Caco-2 (cell line): ENCODE results near the gene GLCCI1. TPM values are rescaled to one million over a fixed set of nuclear protein-coding genes. Genes with fewer than 3 reads are reported as not detected.
A peak's percentile ranks its signal among the peaks of the same experiment; 100 is the strongest.

Experiments used
- BruUV-seq: library from RNA; stranded (reverse); fragments of 400-500 nt; replicated peaks from 2 replicates; lab custom pipeline; 2021; lab: Mats Ljungman, UMichigan
- CTCF ChIA-PET: fragments of 300-600 bp; sonication (Branson Sonifier 250); formaldehyde crosslinking; loops from one replicate; lab custom pipeline; 2022; ENCODE audit warnings: antibody characterized with exemption; lab: Charles Lee
- POLR2A ChIA-PET: fragments of 300-600 bp; sonication (Branson Sonifier 250); formaldehyde crosslinking; loops from one replicate; lab custom pipeline; 2022; ENCODE audit warnings: antibody characterized with exemption; lab: Charles Lee
- DNase-seq, 2 experiments: peaks; one replicate each; pipeline versions ENCODE4 v3.0.0 to v3.0.0-alpha.2; 2020 to 2022
- H3K27me3 ChIP-seq: replicated peaks from 2 replicates; pipeline ENCODE4 v1.6.0; 2011; ENCODE audit warnings: low read length; ENCODE audit not compliant: control insufficient read depth, insufficient read depth
- H3K36me3 ChIP-seq: 2 replicates; pipeline ENCODE4 v1.5.1; 2011; ENCODE audit warnings: low read length; ENCODE audit not compliant: control insufficient read depth, insufficient read depth
- H3K4me1 ChIP-seq: fragments of 250-450 bp; sonication (Bioruptor Pico); 2 replicates; pipeline ENCODE4 v1.5.1; 2020; ENCODE audit warnings: mild to moderate bottlenecking
- H3K4me3 ChIP-seq: 2 replicates; pipeline ENCODE4 v1.5.1; 2011; ENCODE audit warnings: low read depth, mild to moderate bottlenecking, control low read depth, low read length
- H3K9me3 ChIP-seq: fragments of 250-450 bp; sonication (Bioruptor Pico); 2 replicates; pipeline ENCODE4 v1.5.1; 2020; ENCODE audit warnings: mild to moderate bottlenecking, moderate library complexity
- H3K27ac Mint-ChIP-seq: one replicate; pipeline ENCODE4 v1.8.0; 2022; ENCODE audit warnings: mixed read lengths; ENCODE audit not compliant: unreplicated experiment
- H3K27me3 Mint-ChIP-seq: one replicate; pipeline ENCODE4 v1.8.0; 2022; ENCODE audit warnings: mixed read lengths; ENCODE audit not compliant: insufficient read depth, unreplicated experiment
- H3K36me3 Mint-ChIP-seq: one replicate; pipeline ENCODE4 v1.8.0; 2022; ENCODE audit warnings: mild to moderate bottlenecking, mixed read lengths; ENCODE audit not compliant: insufficient read depth, unreplicated experiment
- H3K4me1 Mint-ChIP-seq: one replicate; pipeline ENCODE4 v1.8.0; 2022; ENCODE audit warnings: low read depth, mixed read lengths; ENCODE audit not compliant: unreplicated experiment
- H3K4me3 Mint-ChIP-seq: one replicate; pipeline ENCODE4 v1.8.0; 2022; ENCODE audit warnings: mild to moderate bottlenecking, moderate library complexity, mixed read lengths; ENCODE audit not compliant: unreplicated experiment
- H3K9me3 Mint-ChIP-seq: one replicate; pipeline ENCODE4 v1.8.0; 2022; ENCODE audit warnings: mixed read lengths; ENCODE audit not compliant: unreplicated experiment
- intact Hi-C: fragments of 100-400 bp; cut with micrococcal nuclease; formaldehyde crosslinking; loops from one replicate; pipeline ENCODE4 v1.10.0; 2022; ENCODE audit not compliant: unreplicated experiment
- total RNA-seq: library from RNA; stranded (reverse); gene quantifications from 2 replicates; pipeline ENCODE4 v1.2.3, GENCODE V29; 2022
- TF ChIP-seq, protein P1 (sequence below), 2 experiments: fragments of 200-600 bp in 1 of 2; IDR thresholded peaks; 1 replicate in 1 of 2; 2 replicates in 1 of 2; pipeline versions ENCODE4 v1.5.1 to v1.8.0; 2011 to 2022; ENCODE audit warnings: antibody characterized with exemption in 1 of 2, control low read depth in 1 of 2, inconsistent platforms in 1 of 2, low read depth in 1 of 2, low read length in 1 of 2, mild to moderate bottlenecking in 1 of 2, moderate library complexity in 1 of 2; ENCODE audit not compliant: insufficient read depth in 1 of 2, severe bottlenecking in 1 of 2, unreplicated experiment in 1 of 2

GLCCI1 gene
- total RNA-seq, 1 experiment from 2014 or later, result 18.8 TPM

DNA sequence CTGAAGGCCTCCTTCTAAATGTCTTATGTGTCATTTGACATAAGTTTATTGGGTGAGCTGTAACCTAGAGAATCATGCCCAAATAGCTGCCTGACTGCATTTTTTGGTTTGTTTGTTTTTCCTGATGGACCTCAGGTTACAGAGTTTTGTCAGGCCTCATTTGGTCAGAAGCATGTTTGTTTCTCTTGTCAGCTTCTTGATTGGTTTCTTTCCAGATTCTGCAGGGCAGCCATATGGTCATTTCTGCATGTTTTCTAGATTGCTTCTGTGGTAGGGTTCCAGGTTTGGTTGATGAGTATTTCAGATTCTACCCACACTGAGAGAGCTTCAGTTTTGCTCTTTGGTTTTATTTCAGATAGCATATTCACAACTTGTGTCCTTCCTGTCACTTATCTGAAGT is 28.0 kb downstream of the GLCCI1 start:
- no TSS peak for BruUV-seq
- H3K4me3 ChIP-seq, result no peak overlapping the region
- ChIA-PET CTCF (interaction anchor here (0.7 kb wide), 1 partner anchor 28 kb away, joined by 3 read pairs; the partner anchor contains the start of gene GLCCI1), POLR2A (no interaction called here)
- peak; percentile 66 to 77 for DNase-seq
- no peaks in the 10 kb centered on the region for H3K27me3 ChIP-seq
- H3K36me3 ChIP-seq, result no peaks in the 10 kb centered on the region
- intact Hi-C loops, result loop anchor here (5.0 to 10.0 kb wide), 2 partner anchors 296 to 432 kb away; partner anchors contain the start of gene MIOS
- Mint-ChIP-seq H3K4me3 (peak overlapping the region; percentile 26), H3K27ac (peak overlapping the region; percentile 84), H3K36me3 (no peaks in the 10 kb centered on the region), H3K9me3 (peaks cover 21% of the 10 kb centered on the region), H3K27me3 (no peaks in the 10 kb centered on the region), H3K4me1 (peaks cover 10% of the 10 kb centered on the region)
- H3K9me3 ChIP-seq, result peaks cover 15% of the 10 kb centered on the region
- TF ChIP-seq, protein P1, sequence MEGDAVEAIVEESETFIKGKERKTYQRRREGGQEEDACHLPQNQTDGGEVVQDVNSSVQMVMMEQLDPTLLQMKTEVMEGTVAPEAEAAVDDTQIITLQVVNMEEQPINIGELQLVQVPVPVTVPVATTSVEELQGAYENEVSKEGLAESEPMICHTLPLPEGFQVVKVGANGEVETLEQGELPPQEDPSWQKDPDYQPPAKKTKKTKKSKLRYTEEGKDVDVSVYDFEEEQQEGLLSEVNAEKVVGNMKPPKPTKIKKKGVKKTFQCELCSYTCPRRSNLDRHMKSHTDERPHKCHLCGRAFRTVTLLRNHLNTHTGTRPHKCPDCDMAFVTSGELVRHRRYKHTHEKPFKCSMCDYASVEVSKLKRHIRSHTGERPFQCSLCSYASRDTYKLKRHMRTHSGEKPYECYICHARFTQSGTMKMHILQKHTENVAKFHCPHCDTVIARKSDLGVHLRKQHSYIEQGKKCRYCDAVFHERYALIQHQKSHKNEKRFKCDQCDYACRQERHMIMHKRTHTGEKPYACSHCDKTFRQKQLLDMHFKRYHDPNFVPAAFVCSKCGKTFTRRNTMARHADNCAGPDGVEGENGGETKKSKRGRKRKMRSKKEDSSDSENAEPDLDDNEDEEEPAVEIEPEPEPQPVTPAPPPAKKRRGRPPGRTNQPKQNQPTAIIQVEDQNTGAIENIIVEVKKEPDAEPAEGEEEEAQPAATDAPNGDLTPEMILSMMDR (IDR thresholded peaks at IDR 0.05; ENCODE audit: insufficient read depth in 1 of 2, low read depth in 1 of 2, low read length in 1 of 2, severe bottlenecking in 1 of 2, unreplicated experiment in 1 of 2), result no peak
- peaks cover 18% of the 10 kb centered on the region for H3K4me1 ChIP-seq

DNA sequence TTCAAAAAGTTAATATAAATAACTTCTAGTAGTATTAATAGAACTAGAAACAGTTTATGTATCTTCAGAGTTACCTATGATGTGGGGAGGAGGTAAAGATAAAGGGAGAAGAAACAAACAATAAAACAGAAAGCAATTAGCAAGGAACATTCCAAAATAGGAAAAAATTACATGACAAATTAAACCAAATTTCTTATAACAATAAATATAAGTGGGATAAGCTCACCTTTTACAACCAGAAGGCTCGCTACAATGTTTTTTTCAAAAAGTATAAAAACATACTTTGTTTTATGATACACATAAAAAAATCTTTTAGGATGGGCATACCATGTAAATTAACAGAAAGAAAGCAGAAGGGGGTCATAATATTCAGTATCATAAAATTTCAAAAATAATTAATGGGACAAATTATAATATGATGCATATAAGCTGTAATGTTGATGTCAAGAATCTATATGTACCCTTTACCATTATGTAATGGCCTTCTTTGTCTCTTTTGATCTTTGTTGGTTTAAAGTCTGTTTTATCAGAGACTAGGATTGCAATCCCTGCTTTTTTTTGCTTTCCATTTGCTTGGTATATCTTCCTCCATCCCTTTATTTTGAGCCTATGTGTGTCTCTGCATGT is 31.8 kb downstream of the GLCCI1 start:
- Histone ChIP-seq H3K9me3 (0 out of 2 replicates have a peak, but pooled peaks cover 3% of the 10 kb centered on the region), H3K4me3 (no peak overlapping the region), H3K36me3 (no peaks in the 10 kb centered on the region), H3K27me3 (no peaks in the 10 kb centered on the region), H3K4me1 (peaks cover 31% of the 10 kb centered on the region)
- POLR2A ChIA-PET, result no interaction called here
- Mint-ChIP-seq H3K27me3 (no peaks in the 10 kb centered on the region), H3K27ac (no peak overlapping the region), H3K9me3 (no peaks in the 10 kb centered on the region), H3K4me3 (no peak overlapping the region), H3K4me1 (peaks cover 19% of the 10 kb centered on the region), H3K36me3 (peaks cover 11% of the 10 kb centered on the region)
- intact Hi-C loops, result no loop called here
- CTCF ChIA-PET, result no interaction called here
- DNase-seq, result no peak
- no TSS peak for BruUV-seq
- TF ChIP-seq, protein P1 (IDR thresholded peaks at IDR 0.05; ENCODE audit: insufficient read depth in 1 of 2, low read depth in 1 of 2, low read length in 1 of 2, severe bottlenecking in 1 of 2, unreplicated experiment in 1 of 2), result no peak

- Histone ChIP-seq H3K9me3 (0 out of 2 replicates have a peak, but pooled peaks cover 3% of the 10 kb centered on the region), H3K4me1 (peaks cover 17% of the 10 kb centered on the region), H3K36me3 (peaks cover 1% of the 10 kb centered on the region; the same call in 1 of the 2 replicates), H3K27me3 (no peaks in the 10 kb centered on the region), H3K4me3 (no peak overlapping the region)
- POLR2A ChIA-PET, result no interaction called here
- Mint-ChIP-seq H3K27me3 (no peaks in the 10 kb centered on the region), H3K36me3 (peaks cover 17% of the 10 kb centered on the region), H3K4me1 (peaks cover 9% of the 10 kb centered on the region), H3K9me3 (no peaks in the 10 kb centered on the region), H3K4me3 (peak overlapping the region; percentile 17), H3K27ac (peak overlapping the region; percentile 70)
- peak in 1 of 2 experiments; percentile 11 for DNase-seq
- intact Hi-C loops, result no loop called here
- TF ChIP-seq, protein P1 (IDR thresholded peaks at IDR 0.05; ENCODE audit: insufficient read depth in 1 of 2, low read depth in 1 of 2, low read length in 1 of 2, severe bottlenecking in 1 of 2, unreplicated experiment in 1 of 2), result no peak
- CTCF ChIA-PET, result no interaction called here
- no TSS peak for BruUV-seq
Observed at GRCh38 chr7:8003077-8003476, 34.5 kb downstream of the GLCCI1 start.
